Measurements from ENCODE around the gene BCR. TPM values are rescaled to one million over a fixed set of nuclear protein-coding genes. Genes with fewer than 3 reads are reported as not detected.
A peak's percentile ranks its signal among the peaks of the same experiment; 100 is the strongest.

BCR gene
- polyA plus RNA-seq, 1 donor (not counting 4 experiments of a cell fraction or from before 2014, with no cell fraction given): 25.8 TPM

- no peak overlapping the region for H3K4me2 ChIP-seq (ENCODE audit: control insufficient read depth, extremely low read depth, insufficient read depth, low read depth, low read length)
- H4K20me1 ChIP-seq (ENCODE audit: control insufficient read depth, extremely low read depth, insufficient read depth, low read length): no peaks in the 10 kb centered on the region
- dilution Hi-C loops (cut with MboI; ENCODE audit: extremely low pct_ligation_motif_present, low sequenced_read_pairs): no loop called here
- peaks cover 44% of the 10 kb centered on the region for H3K4me1 ChIP-seq (ENCODE audit: control insufficient read depth, extremely low read depth, insufficient read depth, low read length)
- no peak overlapping the region for H2AFZ ChIP-seq (ENCODE audit: control insufficient read depth, low read length)
- no peaks in the 10 kb centered on the region for H3K9me1 ChIP-seq (ENCODE audit: control insufficient read depth, extremely low read depth, insufficient read depth, low read length)
- peaks cover 33 to 51% of the 10 kb centered on the region in 2 experiments for H3K36me3 ChIP-seq (ENCODE audit: control insufficient read depth in 2 of 2, extremely low read depth in 1 of 2, insufficient read depth in 2 of 2, low read length in 2 of 2)
- TF ChIP-seq EZH2 (IDR thresholded peaks at IDR 0.05; ENCODE audit: low read length): no peak
- TF ChIP-seq CTCF (optimal IDR thresholded peaks at IDR 0.05 in 1 of 3, IDR thresholded peaks at IDR 0.05 in 1 of 3, conservative IDR thresholded peaks at IDR 0.05 in 1 of 3; ENCODE audit: extremely low read depth in 1 of 3, insufficient read depth in 2 of 3, low read length in 3 of 3): no peak
- DNase-seq (ENCODE audit: low read depth, low spot score) (no peak), FAIRE-seq (no peak)
- H3K4me3 ChIP-seq (ENCODE audit: control insufficient read depth in 2 of 3, extremely low read depth in 1 of 3, insufficient read depth in 2 of 3, low read depth in 1 of 3, low read length in 3 of 3): no peak overlapping the region
- peak overlapping the region; percentile 68 for H3K27ac ChIP-seq (ENCODE audit: control insufficient read depth, insufficient read depth, low read length)
- H3K79me2 ChIP-seq (ENCODE audit: control insufficient read depth, insufficient read depth, low read length): no peaks in the 10 kb centered on the region
- H3K9me3 ChIP-seq (ENCODE audit: control insufficient read depth, low read depth, low read length): no peaks in the 10 kb centered on the region
- H3K27me3 ChIP-seq (ENCODE audit: control insufficient read depth, extremely low read depth, insufficient read depth, low read length): no peaks in the 10 kb centered on the region
- H3K9ac ChIP-seq (ENCODE audit: control insufficient read depth, extremely low read depth, insufficient read depth, low read length): no peak overlapping the region
These were observed 102.7 kb downstream of the BCR start for GRCh38 chr22:23282986-23283385.

- H3K9me1 ChIP-seq (ENCODE audit: control insufficient read depth, extremely low read depth, insufficient read depth, low read length): no peaks in the 10 kb centered on the region
- H3K4me1 ChIP-seq (ENCODE audit: control insufficient read depth, extremely low read depth, insufficient read depth, low read length): peaks cover 35% of the 10 kb centered on the region
- no peak for DNase-seq (ENCODE audit: low read depth, low spot score)
- no peaks in the 10 kb centered on the region for H4K20me1 ChIP-seq (ENCODE audit: control insufficient read depth, extremely low read depth, insufficient read depth, low read length)
- no peak overlapping the region for H3K9ac ChIP-seq (ENCODE audit: control insufficient read depth, extremely low read depth, insufficient read depth, low read length)
- dilution Hi-C loops (cut with MboI; ENCODE audit: extremely low pct_ligation_motif_present, low sequenced_read_pairs): no loop called here
- H3K36me3 ChIP-seq (ENCODE audit: control insufficient read depth in 2 of 2, extremely low read depth in 1 of 2, insufficient read depth in 2 of 2, low read length in 2 of 2): peaks cover 34 to 51% of the 10 kb centered on the region in 2 experiments
- no peak overlapping the region for H2AFZ ChIP-seq (ENCODE audit: control insufficient read depth, low read length)
- no peak overlapping the region for H3K4me3 ChIP-seq (ENCODE audit: control insufficient read depth in 2 of 3, extremely low read depth in 1 of 3, insufficient read depth in 2 of 3, low read depth in 1 of 3, low read length in 3 of 3)
- no peak for FAIRE-seq
- no peaks in the 10 kb centered on the region for H3K79me2 ChIP-seq (ENCODE audit: control insufficient read depth, insufficient read depth, low read length)
- no peaks in the 10 kb centered on the region for H3K27me3 ChIP-seq (ENCODE audit: control insufficient read depth, extremely low read depth, insufficient read depth, low read length)
- no peaks in the 10 kb centered on the region for H3K9me3 ChIP-seq (ENCODE audit: control insufficient read depth, low read depth, low read length)
- no peak overlapping the region for H3K4me2 ChIP-seq (ENCODE audit: control insufficient read depth, extremely low read depth, insufficient read depth, low read depth, low read length)
- TF ChIP-seq EZH2 (IDR thresholded peaks at IDR 0.05; ENCODE audit: low read length) (no peak), CTCF (optimal IDR thresholded peaks at IDR 0.05 in 1 of 3, IDR thresholded peaks at IDR 0.05 in 1 of 3, conservative IDR thresholded peaks at IDR 0.05 in 1 of 3; ENCODE audit: extremely low read depth in 1 of 3, insufficient read depth in 2 of 3, low read length in 3 of 3) (no peak)
- no peak overlapping the region for H3K27ac ChIP-seq (ENCODE audit: control insufficient read depth, insufficient read depth, low read length)
These were observed 103.5 kb downstream of the BCR start for GRCh38 chr22:23283591-23284503.
